ENCODE results near the gene ZNF678. TPM values are rescaled to one million over a fixed set of nuclear protein-coding genes. Genes with fewer than 3 reads are reported as not detected.
"Not testable (repeated sequence)": the region's sequence is repeated elsewhere in the genome, so short reads cannot be mapped to it uniquely, and the experiment has no call there.

Gene ZNF678
- total RNA-seq, 1 donor from 2014 or later, result 4.6 TPM

DNA sequence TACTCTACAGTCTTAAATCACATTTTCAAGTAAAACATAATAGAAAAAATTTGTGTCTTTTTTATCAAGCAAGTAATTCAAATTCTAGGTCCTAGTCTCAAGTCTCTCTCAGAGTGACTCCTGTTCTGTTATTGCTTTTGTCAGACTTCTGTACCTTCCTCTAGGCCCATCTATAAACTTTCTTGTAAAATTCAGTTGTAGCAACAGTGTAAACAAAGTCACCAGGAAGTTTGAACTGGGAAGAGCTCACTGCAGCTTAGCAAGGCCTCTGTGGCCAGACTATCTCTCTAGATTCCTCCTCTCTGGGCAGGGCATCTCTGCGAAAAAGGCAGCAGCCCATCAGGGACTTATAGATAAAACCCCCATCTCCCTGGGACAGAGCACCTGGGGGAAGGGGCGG lies 13.5 kb upstream of the ZNF678 start:
- intact Hi-C loops (cut with micrococcal nuclease), result no loop called here

DNA sequence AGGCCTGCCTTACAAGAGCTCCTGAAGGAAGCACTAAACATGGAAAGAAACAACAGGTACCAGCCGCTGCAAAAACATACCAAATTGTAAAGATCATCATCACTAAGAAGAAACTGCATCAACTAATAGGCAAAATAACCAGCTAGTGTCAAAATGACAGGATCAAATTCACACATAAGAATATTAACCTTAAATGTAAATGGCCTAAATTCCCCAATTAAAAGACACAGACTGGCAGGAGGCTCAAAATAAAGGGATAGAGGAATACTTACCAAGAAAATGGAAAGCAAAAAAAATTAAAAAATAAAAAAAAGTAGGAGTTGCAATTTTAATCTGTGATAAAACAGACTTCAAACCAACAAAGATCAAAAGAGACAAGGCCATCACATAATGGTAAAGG lies 11.5 kb upstream of the ZNF678 start:
- intact Hi-C loops (cut with micrococcal nuclease), result not testable (repeated sequence)

DNA sequence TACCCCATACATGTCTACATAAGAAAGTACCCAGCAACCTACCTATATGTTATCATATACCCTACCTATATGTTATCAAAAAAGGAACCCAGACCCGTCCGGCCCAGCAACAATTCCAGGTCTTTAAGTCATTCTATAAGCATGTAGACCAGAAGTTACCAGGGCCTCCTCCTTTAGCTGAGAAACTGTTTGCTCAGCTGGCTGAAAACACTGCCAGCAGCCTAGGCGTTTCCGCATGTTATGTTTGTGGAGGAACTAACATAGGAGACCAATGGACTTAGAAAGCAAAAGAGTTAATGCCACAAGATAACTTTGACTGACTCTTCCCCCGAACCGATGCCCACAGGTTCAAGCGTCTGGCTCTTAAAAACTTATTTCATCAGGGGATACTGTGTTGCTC lies 7.1 kb upstream of the ZNF678 start:
- intact Hi-C loops (cut with micrococcal nuclease), result no loop called here

DNA sequence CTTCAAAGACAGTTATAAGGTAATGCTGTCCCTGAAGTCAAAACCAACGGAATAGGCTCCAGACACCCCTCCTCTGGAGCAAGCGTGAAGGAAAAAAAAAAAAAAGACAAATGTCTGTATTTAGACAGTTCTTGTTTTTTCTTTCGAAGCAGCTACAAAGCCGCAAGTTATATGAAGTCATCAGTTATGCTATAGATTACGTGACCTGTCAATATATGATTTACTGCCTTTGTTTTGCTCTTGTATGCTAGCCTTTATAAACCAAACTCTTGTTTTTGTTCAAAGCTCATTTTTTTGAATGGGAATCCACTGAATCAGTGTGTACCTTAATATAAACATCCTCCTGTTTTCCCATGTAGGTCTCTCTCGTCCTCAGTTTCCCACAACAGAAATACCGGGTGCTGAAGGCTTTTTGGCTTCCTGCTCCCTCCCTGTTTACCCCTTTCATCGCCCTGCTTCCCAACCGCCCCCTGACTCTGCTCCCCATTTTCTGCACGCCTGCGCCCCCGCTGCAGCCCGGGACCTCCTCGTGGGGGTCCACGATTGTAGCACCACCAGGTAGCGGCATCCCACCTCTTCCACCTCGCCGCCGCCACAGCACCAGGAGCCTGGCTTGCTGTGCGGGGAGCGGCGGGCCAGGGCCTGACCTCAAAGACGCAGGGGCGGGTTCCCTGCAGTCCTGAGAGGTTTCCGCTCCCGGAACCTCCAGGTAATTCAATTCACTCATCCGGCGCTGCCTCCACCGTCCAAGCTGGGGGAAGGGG lies 5.2 kb upstream of the ZNF678 start:
- intact Hi-C loops (cut with micrococcal nuclease), result no loop called here

DNA sequence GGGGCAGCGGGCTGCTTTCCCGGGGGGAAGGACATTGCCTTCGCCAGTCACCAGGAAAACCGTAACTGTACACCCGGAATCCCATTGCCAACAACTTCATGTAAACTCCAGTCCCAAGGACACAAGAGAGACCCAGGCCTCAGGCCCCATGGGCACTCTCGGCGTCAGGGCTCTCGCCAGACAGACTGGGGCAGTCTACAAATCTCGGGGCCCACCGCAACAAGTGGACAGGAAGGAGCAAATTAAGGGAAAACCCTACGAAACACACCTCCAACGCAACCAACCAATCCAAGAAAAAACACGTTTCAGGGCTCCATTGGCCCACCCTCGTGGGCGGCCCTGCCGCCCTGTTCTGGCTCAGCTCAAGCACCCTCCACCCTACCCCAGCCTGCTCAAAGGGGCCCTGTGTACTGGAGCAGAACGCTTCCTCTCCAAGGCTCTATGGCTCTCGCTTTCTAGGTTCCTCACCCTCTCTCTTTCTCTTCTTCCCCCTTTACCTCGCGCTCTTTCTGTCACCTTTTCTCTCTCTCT lies 4.6 kb upstream of the ZNF678 start:
- intact Hi-C loops (cut with micrococcal nuclease), result no loop called here

DNA sequence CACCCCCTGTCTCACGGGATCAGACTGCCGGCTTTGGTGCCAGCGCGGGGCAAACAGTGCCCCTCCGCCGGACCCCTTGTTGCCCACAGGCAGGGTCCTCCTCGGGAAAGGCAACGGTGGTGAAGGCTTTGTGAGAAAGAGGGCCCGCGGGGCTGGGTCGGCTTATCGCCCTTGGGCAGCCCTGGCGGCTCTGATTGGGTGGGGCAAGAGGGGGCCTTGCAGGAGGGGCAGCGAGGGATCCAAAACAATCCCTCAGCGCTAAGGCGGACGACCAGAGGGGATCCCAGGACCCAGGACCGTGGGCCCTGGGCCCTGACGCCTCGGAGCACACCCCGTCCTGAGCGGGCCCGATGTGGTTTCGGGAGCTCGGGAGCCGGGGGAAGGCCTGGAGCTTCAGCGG lies 3.9 kb upstream of the ZNF678 start:
- intact Hi-C loops (cut with micrococcal nuclease), result no loop called here

DNA sequence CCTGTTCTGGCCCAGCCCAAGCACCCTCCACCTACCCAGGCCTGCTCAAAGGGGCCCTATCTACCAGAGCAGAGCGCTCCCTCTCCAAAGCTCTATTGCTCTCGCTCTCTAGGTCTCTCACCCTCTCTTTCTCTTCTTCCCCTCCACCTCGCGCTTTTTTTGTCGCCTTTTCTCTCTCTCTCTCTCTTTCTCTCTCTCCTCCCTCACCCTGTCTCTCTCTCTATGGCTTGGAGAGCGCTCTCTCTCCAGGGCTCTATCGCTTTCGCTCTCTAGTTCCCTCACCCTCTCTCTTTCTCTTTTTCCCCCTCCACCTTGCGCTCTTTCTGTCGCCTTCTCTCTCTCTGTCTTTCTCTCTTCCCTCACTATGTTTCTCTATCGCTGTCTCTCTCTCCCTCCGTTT lies 3.4 kb upstream of the ZNF678 start:
- intact Hi-C loops (cut with micrococcal nuclease), result loop anchor here (5.0 to 10.0 kb wide), 2 partner anchors 205 to 522 kb away; partner anchors contain the start of gene ARF1

DNA sequence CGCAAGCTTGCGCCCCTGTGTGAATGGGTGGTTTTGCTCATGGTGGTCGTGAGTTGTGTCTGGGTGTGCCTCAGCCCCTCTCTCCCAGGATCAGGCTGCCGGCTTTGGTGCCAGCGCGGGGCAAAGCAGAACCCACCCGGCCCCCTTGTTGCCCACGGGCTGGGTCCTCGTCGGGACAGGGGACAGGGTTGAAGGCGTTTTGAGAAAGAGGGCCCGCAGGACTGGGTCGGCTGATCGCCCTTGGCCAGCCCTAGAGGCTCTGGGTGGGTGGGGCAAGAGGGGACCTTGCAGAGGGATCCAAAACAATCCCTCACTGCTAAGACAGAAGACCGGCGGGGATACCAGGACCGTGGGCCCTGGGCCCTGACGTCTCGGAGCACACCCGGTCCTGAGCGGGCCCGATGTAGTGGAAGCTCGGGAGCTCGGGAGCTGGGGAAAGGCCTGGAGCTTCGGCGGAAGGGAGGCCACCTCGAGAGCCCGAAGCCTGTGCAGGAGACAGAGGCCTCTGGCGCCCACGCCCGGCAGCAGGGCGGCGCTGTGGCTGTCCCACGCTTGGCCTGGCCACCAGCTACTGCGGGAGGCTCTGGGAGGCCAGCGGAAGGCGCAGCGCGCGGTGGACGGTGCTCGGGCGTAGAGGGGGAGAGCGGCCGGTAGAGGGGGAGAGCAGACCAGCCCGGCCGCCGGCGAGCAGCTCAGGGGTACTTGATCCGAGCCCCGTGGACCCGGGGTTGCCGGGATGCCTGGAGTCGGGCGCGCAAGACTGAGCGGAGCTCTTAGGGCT lies 2.8 kb upstream of the ZNF678 start:
- intact Hi-C loops (cut with micrococcal nuclease), result loop anchor here (5.0 to 10.0 kb wide), 2 partner anchors 204 to 522 kb away; partner anchors contain the start of gene ARF1

DNA sequence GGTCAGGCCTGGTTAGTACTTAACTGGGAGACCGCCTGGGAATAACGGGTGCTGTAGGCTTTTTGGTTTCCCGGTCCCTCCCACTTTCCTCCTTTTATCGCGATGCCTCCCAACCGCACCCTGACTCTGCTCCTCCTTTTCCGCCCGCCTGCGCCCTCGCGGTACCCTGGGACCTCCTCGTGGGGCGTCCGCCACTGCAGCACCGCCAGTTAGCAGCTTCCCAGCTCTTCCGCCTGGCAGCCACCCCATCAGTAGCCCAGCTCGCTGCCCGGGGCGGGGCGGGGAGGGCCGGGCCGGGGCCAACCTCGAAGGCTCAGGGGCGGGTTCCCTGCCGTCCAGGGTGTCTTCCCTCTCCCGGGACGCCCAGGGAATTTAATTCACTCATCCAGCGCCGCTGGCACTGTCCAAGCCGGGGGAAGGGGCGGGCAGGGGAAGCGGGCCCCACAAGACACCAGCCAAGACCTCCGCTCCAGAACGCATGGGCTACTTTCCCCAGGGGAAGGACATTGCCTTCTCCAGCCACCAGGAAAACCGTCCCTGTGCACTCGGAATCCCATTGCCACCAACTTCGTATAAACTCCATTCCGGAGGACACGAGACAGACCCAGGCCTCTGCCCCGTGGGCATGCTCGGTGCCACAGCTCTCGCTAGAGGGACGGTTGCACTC lies 2.0 kb upstream of the ZNF678 start:
- intact Hi-C loops (cut with micrococcal nuclease), result loop anchor here (5.0 to 10.0 kb wide), 2 partner anchors 203 to 521 kb away; partner anchors contain the start of gene ARF1

DNA sequence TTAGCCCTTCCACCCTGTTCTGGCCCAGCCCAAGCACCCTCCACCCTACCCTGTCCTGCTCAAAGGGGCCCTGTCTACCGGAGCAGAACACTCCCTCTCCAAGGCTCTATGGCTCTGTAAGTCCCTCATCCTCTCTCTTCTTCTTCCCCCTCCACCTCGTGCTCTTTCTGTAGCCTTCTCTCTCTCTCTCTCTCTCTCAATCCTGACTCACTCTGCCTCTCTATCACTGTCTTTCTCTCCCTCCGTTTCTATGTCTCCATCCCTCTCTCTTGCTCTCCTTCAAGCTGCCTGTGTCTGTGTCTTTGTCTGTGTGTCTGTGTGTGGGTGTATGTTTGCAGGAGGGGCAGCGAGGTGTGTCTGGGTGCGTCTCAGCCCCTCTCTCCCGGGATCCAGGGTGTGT lies 1.3 kb upstream of the ZNF678 start:
- intact Hi-C loops (cut with micrococcal nuclease), result loop anchor here (5.0 to 10.0 kb wide), 2 partner anchors 203 to 520 kb away; partner anchors contain the start of gene ARF1

DNA sequence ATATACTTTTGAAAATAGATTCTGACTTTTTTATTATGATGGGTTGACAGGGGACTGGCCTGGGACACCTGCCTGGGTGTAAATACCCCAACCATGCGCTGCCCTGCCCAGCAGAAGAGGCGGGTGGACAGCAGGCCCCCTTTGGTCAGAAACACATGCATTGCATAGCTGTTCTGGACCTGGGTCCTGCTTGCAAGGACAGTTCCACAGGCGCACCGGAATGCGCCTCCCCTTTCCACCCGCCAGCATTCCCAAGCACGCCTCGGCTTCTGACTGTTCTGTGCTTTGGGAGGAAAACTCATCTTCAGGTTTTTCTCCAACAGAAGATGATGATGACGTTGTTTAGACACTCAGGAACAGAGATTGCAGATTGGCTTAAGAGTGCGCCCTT lies 428 bp upstream of the ZNF678 start:
- intact Hi-C loops (cut with micrococcal nuclease), result loop anchor here (1.0 to 10.0 kb wide), 5 partner anchors 21 to 519 kb away; partner anchors contain the start of genes ARF1, JMJD4 and SNAP47

DNA sequence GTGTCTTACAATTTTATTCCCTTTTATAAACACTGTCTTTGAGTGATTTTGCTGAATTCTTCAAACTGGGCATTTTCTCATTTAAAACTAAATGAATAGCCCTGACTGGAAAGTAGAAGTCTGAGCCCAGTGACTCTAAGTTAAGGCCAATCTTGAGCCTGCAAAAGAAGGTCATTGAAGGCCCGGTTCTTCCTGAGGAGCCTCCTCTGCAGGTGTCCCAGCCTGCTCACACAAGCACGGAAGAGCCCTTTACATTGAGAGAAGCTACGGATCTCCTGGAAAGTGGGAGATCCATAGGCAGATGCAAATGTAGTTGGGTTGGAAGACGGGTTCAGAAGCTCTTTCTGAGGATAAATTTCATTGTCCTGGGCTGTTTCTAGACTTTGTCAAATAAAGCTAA lies 3.9 kb downstream of the ZNF678 start:
- intact Hi-C loops (cut with micrococcal nuclease), result loop anchor here (10.0 kb wide), 1 partner anchor 198 kb away; no protein-coding TSS in a partner anchor

DNA sequence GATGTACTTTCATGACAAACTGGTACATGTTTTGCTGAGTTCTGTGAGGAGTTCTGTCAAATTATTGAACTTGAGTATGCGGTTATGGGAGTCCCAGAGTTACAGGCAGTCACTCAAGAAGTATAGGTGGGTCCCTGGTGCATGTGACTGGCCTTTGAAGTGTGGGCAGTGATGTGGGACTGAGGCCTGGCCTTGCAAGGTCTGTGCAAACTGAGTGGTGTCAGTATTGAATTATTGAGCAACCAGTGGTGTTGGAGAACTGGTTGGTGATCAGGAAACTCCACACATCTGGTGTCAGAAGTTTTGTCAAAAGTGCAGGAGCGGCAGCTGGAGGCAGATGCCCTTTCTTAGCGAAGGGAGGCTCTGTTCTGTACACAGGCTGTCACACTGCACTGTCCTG lies 5.2 kb downstream of the ZNF678 start:
- intact Hi-C loops (cut with micrococcal nuclease), result loop anchor here (10.0 kb wide), 1 partner anchor 196 kb away; no protein-coding TSS in a partner anchor

DNA sequence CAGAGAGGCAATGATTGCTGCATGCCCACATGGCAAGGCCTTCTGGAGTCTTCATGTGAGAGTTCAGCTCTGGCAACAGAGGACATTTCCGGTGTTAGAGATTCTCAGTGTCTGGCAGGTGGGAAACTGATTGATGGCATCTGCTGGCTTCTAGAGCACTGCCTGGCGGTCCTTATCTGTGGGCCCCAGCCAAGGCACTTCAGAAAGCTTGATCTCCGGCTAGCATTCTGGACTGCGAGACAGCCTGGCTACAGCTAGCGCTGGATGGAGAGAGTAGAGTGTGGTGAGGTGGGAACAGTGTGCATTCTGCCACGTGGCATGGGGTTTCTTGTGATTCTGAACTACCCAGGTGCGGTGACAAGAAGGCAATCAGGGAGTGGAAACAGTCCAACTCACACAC lies 9.4 kb downstream of the ZNF678 start:
- intact Hi-C loops (cut with micrococcal nuclease), result no loop called here

DNA sequence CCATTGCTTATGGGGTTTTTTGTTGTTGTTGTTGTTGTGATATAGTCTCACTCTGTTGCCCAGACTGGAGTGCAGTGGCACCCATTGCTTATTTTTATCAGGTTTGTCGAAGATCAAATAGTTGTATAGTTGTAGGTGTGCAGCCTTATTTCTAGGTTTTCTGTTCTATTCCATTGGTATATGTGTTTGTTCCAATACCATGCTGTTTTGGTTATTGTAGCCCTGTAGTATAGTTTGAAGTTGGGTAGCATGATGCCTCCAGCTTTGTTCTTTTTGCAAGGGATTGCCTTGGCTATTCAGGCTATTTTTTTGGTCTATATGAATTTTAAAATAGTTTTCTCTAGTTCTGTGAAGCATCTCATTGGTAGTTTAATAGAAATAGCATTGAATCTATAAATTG lies 11.6 kb downstream of the ZNF678 start:
- intact Hi-C loops (cut with micrococcal nuclease), result no loop called here

DNA sequence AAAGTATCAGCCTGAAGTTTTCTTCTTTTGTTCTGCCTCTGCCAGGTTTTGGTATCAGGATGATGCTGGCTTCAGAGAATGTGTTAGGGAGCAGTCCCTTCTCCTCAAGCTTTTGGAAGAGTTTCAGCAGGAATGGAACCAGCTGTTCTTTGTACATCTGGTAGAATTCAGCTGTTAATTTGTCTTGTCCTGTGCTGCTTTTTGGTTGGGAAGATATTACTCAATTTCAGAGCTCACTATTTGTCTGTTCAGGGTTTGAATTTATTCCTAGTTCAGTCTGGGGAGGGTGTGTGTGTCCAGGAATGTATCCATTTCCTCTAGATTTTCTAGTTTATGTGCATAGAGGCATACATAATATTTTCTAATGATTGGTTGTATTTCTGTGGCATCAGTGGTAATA lies 12.8 kb downstream of the ZNF678 start:
- intact Hi-C loops (cut with micrococcal nuclease), result no loop called here

DNA sequence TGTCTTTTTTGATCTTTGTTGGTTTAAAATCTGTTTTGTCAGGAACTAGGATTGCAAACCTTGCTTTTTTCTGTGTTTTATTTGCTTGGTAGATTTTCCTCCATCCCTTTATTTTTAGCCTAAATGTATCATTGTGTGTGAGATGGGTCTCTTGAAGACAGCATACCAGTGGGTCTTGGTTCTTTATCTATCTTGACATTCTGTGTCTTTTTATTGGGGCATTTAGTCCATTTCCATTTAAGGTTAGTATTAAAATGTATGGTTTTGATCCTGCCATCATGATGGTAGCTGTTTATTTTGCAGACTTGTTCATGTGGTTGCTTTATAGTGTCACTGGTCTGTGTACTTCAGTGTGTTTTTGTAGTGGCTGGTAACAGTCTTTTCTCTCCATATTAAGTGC lies 14.1 kb downstream of the ZNF678 start:
- intact Hi-C loops (cut with micrococcal nuclease), result no loop called here

DNA sequence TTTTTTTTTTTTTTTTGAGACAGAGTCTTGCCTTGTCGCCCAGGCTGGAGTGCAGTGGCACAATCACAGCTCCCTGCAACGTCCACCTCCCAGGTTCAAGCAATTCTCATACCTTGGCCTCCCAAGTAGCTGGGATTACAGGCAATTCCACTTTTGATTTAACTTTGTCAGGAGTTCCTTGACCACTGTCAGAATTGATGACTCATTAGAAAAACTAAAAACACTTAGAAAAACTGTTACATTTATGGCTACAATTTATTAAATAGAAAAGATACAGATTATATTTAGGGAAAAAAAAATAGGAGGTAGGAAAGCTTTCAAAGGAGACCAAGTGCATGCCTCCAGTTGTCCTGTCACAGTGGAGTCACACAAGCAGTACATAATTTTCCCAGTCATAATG lies 20.0 kb downstream of the ZNF678 start:
- intact Hi-C loops (cut with micrococcal nuclease), result no loop called here

DNA sequence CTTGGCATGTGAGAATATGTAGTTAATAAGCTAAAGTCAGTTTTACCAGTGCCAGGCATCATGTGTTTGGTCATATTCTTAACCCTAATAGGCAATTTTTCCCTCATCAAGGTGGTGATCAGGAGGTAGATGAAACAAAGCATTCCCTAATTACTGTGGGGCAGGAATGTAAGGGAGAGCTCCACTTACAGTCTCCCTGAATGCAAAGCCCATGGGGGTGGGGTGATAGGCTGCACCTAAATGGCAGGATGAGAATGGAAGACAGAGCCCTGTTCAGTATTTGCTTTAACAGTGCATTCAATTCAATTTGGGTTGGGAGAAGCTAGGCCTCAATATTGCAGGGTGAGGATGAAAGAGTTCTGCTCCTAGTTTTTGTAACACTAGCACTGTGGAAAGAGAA lies 23.4 kb downstream of the ZNF678 start:
- intact Hi-C loops (cut with micrococcal nuclease), result no loop called here

DNA sequence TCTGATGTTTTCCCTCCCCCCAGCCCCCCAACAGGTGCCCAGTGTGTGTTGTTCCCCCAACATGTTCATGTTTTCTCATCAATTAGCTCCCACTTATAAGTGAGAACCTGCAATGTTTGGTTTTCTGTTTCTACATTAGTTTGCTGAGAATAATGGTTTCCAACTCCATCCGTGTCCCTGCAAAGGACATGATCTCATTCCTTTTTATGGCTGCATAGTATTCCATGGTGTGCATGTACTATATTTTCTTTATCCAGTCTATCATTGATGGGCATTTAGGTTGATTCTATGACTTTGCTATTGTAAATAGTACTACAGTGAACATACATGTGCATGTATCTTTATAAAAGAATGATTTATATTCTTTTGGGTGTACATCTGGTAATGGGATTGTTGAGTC lies 24.6 kb downstream of the ZNF678 start:
- intact Hi-C loops (cut with micrococcal nuclease), result no loop called here

DNA sequence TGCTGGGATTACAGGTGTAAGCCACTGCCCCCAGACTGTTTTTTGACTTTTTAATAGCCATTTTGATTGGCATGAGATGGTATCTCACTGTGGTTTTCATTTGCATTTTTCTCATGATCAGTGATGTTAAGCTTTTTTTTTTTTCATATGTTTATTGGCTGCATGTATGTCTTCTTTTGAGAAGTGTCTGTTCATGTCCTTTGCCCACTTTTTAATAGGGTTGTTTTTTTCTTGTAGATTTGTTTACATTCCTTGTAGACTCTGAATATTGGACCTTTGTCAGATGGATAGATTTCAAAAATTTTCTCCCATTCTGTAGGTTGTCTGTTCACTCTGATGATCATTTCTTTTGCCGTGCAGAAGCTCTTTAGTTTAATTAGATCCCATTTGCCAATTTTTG lies 25.4 kb downstream of the ZNF678 start:
- intact Hi-C loops (cut with micrococcal nuclease), result not testable (repeated sequence)
